Gastrocnemius medialis (tissue), 4 donors: ENCODE results near the gene CTSL.

Experiments used
- CTCF ChIP-seq, 5 experiments: fragments of 450-650 bp in 3 of 5; fragments of 200-600 bp in 2 of 5; sonication (generic) in 2 of 5; IDR thresholded peaks in 4 of 5; conservative IDR thresholded peaks in 1 of 5; 1 replicate in 4 of 5; 2 replicates in 1 of 5; pipeline ENCODE4 v1.5.1; 2016 to 2019; ENCODE audit warnings: antibody characterized with exemption in 5 of 5, mild to moderate bottlenecking in 3 of 5, moderate library complexity in 3 of 5
- POLR2A ChIP-seq, 2 donors: fragments of 450-650 bp; IDR thresholded peaks; one replicate each; pipeline ENCODE4 v1.6.1; 2017; ENCODE audit warnings: antibody characterized with exemption in 2 of 2, mild to moderate bottlenecking in 2 of 2, moderate library complexity in 2 of 2

DNA sequence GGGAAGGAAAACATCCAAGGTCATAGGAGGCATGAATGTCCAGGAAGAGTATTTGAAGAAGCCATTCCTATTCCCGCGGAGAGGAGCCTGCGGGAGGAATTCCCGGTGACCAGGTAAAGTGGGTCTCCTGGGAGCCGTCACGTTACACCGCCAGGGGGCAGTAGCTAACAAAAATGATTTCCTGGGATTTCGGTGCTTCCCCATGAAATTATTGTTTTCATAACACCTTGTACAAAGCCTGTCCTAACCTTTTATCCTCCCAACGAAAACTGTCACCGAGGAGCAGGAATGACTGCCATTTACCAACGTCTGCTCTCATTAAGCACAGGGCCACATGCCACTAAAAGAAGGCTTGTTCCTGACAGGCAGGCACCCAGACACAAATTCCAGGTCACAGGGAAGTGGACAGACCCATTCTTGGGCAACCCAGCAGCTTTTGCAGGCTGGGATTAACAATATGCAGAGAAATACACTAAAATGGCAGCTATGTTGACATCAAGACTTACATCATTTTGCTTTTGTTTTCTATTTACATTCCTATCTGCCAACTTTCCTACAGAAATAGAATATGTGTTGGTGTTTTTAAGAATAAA is 41.2 kb upstream of the CTSL start:
- no peak for TF ChIP-seq POLR2A (IDR thresholded peaks at IDR 0.05)
- peak; percentile 31 to 70 (median 64) for TF ChIP-seq CTCF (IDR thresholded peaks at IDR 0.05 in 4 of 5, conservative IDR thresholded peaks at IDR 0.05 in 1 of 5)
